ENCODE results near the gene PHF12.
"Not testable (repeated sequence)": the region's sequence is repeated elsewhere in the genome, so short reads cannot be mapped to it uniquely, and the experiment has no call there.

PHF12 gene

DNA sequence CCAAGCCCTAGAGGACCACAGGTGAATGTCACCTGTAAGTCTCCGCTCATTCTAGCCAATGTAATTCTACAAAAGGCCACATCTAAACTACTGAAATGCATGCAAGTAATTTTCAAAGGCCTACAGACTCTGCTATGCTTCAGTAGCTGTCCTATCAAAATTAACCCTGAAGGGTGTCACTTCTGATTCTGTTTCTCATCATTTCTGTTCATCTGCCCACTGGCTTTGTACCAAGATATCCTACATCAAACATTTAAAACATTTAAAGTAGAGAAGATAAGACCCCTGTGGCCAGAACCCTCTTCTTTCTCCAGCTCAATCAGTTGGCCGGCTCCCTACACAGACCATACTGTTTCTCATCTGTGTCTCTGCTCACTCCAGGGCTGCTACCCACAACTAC lies 21.5 kb downstream of the PHF12 start:
- DNase-seq (ENCODE audit: low read depth) = no peak

DNA sequence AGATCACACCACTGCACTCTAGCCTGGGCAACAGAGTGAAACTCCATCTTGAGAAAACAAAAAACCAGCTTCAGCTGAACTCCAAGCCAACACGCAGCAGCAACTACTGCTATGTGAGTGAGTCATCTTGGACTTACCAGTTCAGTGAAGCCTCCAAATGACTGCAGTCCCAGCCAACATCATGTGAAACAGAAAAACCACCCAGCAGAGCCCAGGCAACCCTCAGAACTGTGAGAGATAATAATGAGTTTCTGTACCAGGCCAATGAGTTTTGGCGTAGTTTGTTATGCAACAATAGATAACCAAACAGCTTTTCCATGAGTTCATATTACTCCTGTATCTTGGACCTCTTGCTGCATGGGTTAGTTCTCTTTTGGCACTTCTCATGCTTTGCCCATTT lies 23.3 kb downstream of the PHF12 start:
- DNase-seq (ENCODE audit: low read depth) = no peak

DNA sequence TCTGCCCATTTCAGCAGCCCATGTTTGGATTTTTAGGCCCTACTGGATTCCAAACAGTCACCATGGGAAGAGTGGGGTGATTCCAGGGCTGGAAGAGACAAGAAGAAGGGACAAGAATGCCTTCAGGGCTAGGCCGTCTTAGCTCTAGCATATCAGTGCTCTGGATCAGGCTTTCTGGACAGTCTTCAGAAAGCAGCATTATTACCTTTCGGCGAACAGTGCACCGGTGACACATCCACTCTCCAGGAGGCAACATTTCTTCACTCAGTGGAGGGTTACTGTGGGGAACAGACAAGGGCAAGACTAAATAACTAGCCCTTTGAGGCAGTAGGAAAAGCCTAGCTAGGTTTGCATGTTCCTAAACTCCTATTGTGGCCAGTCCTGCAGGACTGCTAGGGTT lies 24.5 kb downstream of the PHF12 start:
- DNase-seq (ENCODE audit: low read depth) = no peak

DNA sequence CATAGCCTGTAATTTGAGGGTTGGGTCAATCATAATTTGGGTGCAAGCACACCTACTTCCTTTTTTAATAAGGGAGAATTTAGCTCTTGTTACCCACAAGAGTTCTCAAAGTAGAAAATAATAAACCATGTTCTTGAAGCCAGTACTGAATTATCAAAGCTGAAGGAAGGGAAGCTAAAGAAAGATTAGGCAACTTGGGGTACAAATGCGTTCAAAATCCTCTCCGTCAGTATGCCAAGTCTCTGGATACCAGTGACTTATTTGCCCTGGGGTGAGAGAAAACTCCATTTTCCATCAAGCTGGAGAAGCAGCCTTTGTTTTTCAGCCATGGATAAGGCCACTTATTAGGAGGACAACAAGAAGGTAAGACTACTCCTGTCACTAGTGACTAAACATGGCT lies 25.0 kb downstream of the PHF12 start:
- DNase-seq (ENCODE audit: low read depth) = no peak

DNA sequence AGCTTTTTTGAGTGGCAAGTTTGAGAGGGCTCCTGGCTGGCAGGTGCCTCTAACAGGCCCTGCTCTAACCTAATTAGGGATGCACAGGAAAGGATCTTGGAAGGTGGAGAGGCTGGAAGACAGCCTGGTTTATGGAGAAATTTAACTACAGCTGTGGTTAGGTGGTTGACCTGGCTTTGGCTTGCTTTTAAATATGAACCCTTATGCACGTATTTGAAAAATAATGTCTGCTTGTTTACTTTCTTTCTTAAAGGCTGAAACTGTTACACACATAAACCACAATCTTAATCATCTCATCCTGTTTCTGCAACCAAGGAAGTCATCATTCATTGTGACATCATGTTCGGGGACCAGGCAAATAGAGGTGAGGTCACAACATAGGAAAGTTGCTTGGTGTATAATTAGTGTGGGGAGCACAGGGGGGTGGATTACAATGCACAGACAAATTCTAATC lies 25.4 kb downstream of the PHF12 start:
- DNase-seq (ENCODE audit: low read depth) = peak; percentile 20

DNA sequence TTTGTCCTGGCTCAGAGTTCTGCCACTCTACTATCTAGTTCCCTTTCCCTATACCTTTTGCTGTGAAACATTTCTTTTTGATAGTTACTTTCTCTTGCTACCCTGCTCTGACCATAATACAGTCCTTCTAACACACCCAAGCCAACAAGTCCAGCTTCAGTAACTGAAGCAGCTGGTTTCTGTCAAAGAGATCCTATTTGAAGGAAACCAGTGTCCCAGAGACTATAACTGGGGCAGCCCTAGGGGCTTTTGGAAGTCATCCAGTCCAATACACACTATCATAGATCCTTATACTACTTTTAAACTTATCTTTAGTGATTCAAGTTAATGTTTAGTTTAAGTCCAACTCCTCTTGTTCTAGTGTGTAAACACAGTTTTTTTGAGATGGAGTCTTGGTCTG lies 31.1 kb downstream of the PHF12 start:
- no peak for DNase-seq (ENCODE audit: low read depth)

DNA sequence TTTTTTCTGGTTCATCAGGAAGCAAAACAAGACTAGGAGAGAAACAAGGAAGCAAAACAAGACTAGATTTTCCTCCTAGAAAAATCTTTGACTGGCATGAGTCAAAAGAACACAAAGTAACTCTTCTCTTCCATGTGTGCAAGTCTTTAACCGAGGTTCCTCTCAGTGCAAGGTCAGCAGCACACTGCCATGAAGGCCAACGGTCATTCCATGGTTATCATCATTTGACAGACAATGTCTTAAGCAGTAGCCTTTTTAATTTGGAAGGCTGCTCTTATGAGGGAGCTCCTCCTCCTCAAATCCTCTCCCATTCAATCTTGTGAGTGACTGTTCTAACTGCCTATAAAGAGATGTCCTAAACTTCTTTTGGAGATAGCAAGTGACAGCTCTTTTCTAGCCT lies 33.0 kb downstream of the PHF12 start:
- DNase-seq (ENCODE audit: low read depth) = no peak

DNA sequence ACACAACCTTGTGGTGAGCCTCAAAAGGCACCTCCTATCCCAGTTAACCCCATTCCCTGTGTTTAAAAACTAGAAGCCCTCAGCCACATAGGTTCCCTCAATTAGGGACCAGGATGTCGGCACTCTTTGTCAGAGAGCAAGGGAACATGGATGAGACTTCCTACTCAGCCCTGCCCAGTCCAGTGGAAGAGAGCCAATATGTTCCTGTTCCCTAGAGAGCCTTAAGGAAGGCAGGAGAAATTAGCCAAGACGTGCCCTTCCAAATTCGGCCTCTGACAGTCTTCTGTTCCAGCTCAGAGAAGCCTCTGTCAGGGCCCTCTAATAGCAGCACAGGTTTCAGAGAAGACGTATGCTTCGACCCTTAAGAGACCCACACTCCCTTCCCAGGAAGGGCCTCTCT lies 33.9 kb downstream of the PHF12 start:
- no peak for DNase-seq (ENCODE audit: low read depth)

DNA sequence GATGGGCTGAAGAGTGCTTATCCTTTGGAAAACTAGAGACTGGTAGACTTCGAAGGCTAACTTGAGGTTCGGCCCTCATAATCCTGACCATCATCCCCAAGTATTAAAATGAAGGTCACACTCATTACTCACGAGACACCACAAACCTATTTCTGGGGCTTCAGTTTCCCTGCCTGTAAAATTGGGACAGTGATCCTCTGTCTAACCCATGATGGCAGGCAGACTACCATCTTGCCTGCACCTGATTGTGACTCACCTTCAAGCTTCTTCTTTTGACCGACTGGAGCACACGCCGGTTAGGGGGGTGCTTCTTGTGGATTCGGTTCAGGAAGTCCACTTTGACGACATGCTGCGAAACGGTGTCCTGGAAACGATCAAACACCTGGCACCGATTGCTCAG lies 34.3 kb downstream of the PHF12 start:
- DNase-seq (ENCODE audit: low read depth) = no peak

DNA sequence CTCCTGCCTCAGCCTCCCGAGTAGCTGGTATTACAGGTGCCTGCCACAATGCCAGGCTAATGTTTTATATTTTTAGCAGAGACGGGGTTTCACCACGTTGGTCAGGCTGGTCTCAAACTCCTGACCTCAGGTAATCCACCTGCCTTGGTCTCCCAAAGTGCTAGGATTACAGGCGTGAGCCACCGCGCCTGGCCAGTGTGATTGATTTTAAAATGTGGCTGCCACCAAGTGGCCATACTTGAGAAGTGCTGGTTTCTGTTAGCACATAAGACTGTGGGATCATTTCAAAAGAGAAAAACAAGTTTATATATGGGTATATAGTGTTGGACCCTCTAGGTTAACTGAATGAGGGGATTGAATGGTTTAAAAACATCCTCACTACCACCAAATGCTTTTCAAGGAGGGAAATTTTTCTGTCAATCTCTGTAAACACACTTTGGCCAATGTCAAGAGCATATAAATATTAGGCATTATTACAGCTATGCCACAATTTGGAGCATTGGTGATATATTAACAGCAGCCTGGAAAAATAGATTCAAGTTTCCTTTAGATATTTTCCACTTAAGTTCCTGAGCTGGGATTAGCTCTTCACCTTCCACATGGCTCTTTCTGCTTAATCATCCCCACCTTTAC lies 34.9 kb downstream of the PHF12 start:
- peak; percentile 30 for DNase-seq (ENCODE audit: low read depth)

DNA sequence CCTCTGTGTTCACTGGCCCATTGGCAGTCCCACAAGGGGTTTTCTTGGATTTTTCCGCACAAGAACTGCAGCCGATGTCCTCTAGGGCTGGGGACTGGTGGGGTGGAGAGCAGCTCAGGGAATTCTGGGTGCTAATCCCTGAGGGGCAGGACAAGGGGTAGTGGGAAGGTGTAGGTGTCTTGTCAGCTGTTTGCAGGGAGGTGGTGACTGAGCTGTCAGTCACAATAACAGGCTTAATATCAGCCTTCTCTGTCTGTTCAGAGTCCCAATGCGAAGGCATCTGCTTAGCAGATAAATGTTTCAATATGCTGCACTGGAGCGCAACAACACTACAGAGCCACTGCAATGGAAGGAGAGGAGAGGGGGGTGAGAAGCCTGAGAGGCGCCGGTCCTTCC lies 38.4 kb downstream of the PHF12 start:
- DNase-seq (ENCODE audit: low read depth) = no peak

DNA sequence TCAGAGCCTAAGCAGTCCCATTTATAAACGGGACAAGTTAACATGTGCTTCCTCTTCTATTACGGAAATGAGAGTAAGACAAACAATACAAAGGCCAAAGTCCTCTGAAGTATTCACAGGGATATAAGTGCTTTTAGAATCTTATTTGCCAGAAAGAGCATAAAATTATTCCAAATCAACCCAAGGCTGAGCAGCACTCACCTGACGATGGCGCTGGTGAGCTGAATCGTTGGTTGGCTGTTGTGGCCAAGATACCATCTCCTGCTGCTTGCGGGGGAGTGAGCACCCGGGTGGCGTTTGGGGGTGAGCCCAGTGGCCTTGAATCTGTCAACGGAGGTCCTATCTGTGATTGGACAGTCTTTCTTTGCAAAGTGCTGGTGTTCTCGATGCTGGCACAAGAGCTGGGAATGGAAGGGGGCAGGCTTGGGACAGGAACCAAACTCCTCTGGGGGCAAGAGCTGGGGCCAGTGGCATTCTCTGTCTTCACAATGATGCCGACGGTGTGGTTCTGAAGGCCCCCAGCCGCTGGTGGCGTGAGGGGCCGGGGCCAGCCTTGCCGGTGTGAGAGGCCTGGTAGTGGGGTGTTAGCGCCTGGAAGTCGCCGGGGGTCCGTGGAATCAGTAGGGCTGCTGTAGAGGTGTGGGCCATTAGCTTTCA lies 38.9 kb downstream of the PHF12 start:
- no peak for DNase-seq (ENCODE audit: low read depth)

DNA sequence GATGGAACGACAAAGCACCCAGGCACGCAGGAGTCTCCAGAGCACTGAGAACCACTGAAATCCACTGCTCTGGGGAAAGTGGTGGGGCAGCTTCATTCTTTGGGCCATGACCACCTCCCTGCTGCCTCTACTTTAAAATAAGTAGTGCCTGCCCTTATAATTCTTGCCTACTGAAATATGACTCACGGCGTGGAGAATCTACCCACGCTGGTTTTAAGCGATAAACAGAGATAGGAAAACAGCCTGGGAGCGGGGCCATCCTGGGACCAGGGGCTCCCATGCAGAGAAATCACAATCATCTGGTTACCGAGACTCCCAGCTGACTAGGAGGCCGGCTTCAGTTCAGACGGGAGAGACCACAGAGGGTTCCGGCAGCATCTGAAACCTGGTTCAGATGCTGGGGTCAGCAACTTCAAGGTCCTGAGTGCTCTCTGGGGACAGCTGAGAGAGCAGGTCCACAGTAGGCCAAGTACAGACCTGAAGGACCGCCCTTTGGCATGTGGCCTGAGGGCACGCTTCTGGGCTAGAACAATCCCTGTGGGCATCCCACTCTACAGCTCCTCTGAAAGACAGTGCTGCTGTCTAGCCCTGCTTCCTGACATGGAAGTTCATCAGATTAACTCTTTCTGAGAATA lies 39.8 kb downstream of the PHF12 start:
- DNase-seq (ENCODE audit: low read depth) = no peak

DNA sequence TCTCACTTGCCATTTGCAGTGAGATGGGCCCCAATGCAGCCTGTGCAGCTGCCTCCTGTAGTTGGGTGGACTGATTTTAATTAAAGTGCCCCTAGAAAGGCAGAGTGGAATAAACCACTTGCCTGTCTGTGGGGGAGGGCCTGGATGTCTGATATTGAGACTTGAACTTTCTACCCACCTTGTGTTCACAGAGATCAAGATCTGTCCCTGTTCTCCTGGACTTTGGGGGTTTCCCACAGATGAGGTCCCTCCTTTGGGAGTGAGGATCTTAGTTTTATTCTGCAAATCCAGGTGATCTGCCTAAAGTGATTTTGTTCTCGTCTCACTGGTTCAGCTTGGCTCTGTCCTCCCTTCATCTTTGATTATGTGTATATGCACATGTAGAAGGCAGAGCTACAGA lies 40.8 kb downstream of the PHF12 start:
- no peak for DNase-seq (ENCODE audit: low read depth)

DNA sequence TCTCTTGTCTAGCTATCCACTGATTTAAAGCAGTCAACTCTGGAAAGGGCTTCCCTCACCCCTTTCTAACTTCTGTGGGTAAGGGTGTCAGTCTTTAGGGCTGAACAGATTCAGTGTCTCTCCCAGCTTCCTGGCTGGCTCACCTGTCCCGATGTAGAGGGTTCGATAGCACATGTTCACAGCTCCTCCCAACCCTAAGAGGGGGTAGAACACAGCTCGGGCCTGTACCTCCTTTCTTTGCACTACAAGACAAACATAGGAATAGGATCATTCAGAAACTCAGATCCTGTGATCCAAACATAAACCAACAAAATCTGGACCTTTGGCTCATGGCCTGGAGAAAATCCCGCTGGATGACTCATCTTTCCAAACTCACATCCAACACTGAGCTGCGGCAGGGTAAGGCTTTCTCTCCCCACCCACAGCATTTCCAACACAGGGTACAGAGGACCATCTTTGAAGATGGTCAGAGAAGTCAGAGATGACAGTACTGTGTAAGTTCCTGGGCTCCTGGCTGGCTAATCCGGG lies 42.6 kb downstream of the PHF12 start:
- DNase-seq (ENCODE audit: low read depth) = no peak

DNA sequence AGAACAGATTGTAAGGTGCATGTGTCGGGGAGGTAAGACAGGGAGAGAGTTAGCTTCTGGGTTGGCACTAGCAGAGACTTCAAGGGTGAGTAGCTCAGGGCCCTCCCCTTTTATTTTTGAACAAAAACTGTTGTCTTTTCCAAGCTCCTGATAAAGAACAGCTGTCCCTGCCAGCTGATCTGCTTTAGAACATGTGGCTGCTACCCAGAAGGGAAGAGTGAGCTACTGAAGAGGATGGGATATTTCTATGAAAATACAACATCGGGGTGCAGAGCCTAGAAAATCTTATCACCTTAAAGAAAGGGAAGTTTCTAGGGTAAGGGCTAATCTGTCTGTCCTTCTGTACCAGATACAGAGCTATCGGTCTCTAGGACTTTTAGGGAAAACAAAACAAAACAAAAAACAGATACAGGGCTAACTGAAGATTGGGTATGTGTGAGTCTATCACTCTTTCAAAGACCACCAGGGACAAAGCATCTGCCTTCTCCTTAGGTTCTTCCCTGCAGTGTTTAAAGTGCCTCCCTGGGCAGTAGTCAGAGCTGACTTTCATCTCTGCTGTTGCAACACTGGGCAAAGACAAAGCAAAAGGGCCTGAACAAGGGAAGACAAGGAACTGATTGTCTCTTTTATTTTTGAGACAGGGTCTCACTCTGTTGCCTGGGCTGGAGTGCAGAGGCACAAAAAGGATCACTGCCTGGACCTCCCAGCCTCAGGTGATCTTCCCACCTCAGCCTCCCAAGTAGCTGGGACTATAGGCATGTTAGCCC lies 43.4 kb downstream of the PHF12 start:
- DNase-seq (ENCODE audit: low read depth) = no peak

DNA sequence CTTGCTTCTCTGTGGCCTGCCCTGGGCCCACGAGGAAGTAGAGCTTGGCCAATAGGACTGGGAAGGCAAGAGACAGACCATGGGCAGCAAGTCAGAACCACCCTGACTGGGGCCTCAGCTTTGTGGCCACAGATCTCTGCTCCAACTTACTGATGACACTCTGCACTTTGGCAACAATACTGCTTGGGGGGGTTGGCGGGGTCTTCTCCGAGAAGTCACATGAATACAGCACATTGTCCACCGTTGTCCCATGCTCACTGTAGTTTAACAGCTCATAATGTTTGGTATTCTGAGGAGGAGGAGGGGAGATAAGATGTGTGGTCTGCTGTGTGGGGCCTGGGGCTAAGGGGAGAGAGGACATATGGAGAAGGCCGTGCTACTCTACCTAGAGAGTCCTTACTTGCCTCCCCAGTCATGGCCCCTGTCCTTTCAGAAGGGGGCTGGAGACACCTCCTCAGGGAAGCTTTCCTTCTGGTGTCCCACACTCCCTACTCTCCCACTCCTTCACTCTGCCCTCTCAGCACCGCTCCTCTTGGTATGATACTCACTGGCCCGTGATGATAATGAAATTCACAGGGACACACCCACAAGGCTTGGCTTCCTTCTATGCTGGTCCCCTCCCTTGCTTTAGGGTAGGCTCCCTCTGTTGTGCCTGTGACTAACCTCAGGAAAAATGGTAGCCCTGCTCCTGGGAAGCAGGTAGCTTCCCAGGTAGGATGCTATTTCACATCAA lies 44.4 kb downstream of the PHF12 start:
- DNase-seq (ENCODE audit: low read depth) = no peak

DNA sequence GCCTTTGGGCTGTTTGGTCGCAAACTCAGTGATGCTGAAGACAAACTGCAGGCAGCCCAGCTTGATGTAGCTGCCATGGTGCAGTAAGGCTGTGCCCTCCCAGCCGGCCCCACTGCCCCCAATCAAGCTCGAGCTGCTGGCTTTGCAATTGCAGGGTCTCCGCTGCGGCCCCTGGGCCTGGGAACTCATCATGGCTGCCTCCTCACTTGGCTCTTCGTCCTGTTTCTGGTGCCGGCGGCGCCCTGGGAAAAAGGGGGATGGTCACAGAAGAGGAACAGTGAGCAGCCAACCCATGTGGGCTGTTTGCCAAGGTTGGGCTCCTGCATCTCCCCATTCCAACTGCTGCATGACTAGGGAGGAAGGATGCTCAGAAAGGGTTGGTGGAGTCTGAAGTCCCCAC lies 45.0 kb downstream of the PHF12 start:
- no peak for DNase-seq (ENCODE audit: low read depth)

DNA sequence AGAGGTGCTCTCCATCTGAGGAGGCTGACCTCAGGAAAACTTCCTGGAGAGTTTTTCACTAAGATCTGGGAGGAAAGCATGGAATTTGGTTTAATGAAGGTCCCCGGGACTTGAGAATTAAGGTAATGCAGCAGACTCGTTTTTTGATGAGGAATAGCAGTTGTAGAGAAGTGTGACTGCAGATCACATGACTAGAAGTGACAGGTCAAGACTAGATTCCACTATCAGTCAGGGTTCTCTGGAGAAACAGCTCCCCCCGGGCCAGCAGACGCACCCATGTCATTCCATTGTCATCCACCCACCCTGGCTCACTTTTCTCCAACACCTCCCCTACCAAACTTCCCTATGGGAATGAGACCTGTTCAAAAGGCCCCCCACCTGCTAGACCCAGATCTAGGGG lies 46.5 kb downstream of the PHF12 start:
- no peak for DNase-seq (ENCODE audit: low read depth)

DNA sequence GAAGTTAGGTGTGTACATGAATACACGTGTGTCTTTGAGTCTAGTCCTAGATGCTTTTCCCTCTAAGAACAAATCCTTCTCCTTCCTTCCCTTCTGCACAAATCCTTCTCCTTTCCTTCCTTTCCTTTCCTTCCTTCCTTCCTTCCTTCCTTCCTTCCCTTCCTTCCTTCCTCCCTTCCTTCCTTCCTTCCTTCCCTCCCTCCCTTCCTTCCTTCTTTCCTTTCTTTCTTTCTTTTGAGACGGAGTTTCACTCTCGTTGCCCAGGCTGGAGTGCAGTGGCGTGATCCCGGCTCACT lies 47.8 kb downstream of the PHF12 start:
- DNase-seq (ENCODE audit: low read depth) = not testable (repeated sequence)

DNA sequence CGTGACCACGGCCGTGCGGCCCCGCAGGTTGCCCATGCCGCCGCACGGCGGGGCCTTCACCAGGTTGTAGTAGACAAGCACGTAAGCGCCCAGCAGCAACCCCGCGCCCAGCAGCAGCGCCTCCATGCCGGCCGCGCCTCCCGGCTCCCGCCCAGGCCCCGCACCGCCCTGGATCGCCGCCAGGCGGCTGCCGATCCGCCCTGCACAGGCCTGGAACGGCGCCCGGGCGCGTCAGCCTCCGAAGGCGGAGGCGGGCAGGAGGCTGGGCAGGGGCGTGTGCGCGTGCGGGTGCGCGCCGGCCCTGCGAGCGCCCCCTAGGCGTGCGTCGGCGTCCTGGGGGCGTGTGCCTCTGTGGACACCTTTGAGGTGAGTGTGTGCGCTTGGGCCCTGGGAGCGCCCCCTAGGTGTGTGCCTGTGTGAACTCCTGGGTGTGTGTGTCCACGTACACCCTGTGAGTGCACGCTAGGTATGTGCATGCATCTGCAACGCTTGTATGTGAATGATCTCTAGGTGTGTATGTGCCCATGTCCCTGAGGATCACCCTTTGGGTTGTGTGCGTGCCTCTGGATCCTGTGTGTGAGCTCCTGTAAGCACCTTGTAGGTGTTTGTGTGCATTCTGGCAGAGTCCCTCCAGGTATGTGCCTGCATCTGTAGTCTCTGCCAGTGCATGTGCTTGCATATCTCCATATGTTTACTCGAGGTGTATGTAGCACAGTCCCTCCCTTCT lies 48.3 kb downstream of the PHF12 start, which contains the start of gene DHRS13:
Gene DHRS13, minus strand, starts transcription at position 261 of the 727 bp plus-strand sequence. Its CDS starts 135 bp downstream, at position 126.
- peak; percentile 95 for DNase-seq (ENCODE audit: low read depth)

All from activated T-cell treated with anti-CD3 and anti-CD28 coated beads for 1 hour (primary cell).